ENCODE results near the gene FAM50B. TPM values are rescaled to one million over a fixed set of nuclear protein-coding genes. Genes with fewer than 3 reads are reported as not detected.

Gene FAM50B
- total and polyA plus RNA-seq, 2 of the 4 experiments (the other 2 are of a cell fraction): 4.1 to 7.4 TPM

- TF ChIP-seq ELK1 (IDR thresholded peaks at IDR 0.05; ENCODE audit: borderline replicate concordance, low read depth, low read length) (no peak), MAFK (IDR thresholded peaks at IDR 0.05; ENCODE audit: low read depth, low read length) (no peak)
Measured at GRCh38 chr6:3820563-3820962, 28.6 kb upstream of the FAM50B start (continued).

GRCh38 chr6:3822747-3823445 is 26.3 kb upstream of the FAM50B start:
- Histone ChIP-seq H2BK5ac (ENCODE audit: low read depth, low read length, poor library complexity, severe bottlenecking) (no peak overlapping the region), H4K8ac (ENCODE audit: low read depth in 2 of 2, low read length in 2 of 2) (no peak overlapping the region), H4K91ac (ENCODE audit: insufficient read depth, low read depth, low read length) (no peak overlapping the region), H2BK120ac (ENCODE audit: low read depth, low read length) (peak overlapping the region; percentile 53; the same call in 1 of the 2 replicates), H3K4ac (ENCODE audit: low read depth, low read length) (peak overlapping the region; percentile 60), H3K18ac (ENCODE audit: low read depth, low read length) (no peak overlapping the region), H3K4me1 (ENCODE audit: control insufficient read depth, insufficient read depth, low read length) (peaks cover 12% of the 10 kb centered on the region), H3K56ac (ENCODE audit: extremely low read depth, insufficient read depth, low read length) (no peak overlapping the region), H2AK5ac (ENCODE audit: low read depth, low read length) (peak overlapping the region; percentile 54), H2AK9ac (replicated peaks; ENCODE audit: low read depth, low read length, poor library complexity) (no peak overlapping the region), H3K9me1 (ENCODE audit: insufficient read depth, low read length) (peaks cover 22% of the 10 kb centered on the region), H3K9ac (ENCODE audit: low read depth, low read length) (no peak overlapping the region), H3K27ac (ENCODE audit: insufficient read depth, low read length) (no peak overlapping the region), H3K27me3 (ENCODE audit: control insufficient read depth, insufficient read depth, low read length) (no peaks in the 10 kb centered on the region), H3K79me1 (ENCODE audit: low read depth in 1 of 2, low read length in 2 of 2) (no peaks in the 10 kb centered on the region), H3K4me2 (ENCODE audit: low read depth, low read length) (no peak overlapping the region), H2BK15ac (ENCODE audit: low read depth, low read length) (0 out of 3 replicates have a peak overlapping the region, but pooled peaks have one; percentile 24), H4K5ac (ENCODE audit: low read depth, low read length) (no peak overlapping the region), H3K4me3 (ENCODE audit: insufficient read depth, low read depth, low read length) (no peak overlapping the region), H4K20me1 (ENCODE audit: insufficient read depth, low read length) (no peaks in the 10 kb centered on the region), H2BK20ac (ENCODE audit: low read depth, low read length) (no peak overlapping the region; the same call in 1 of the 2 replicates), H3K36me3 (ENCODE audit: control insufficient read depth, insufficient read depth, low read length) (no peaks in the 10 kb centered on the region), H3K23ac (ENCODE audit: low read depth, low read length) (no peak overlapping the region), H3K9me3 (ENCODE audit: control insufficient read depth, insufficient read depth, low read length) (no peaks in the 10 kb centered on the region), H2AFZ (replicated peaks; ENCODE audit: low read length, poor library complexity) (no peak overlapping the region), H3K14ac (replicated peaks; ENCODE audit: low read depth, low read length) (0 out of 2 replicates have a peak overlapping the region, but pooled peaks have one; percentile 32)
- intact Hi-C loops (cut with micrococcal nuclease): no loop called here
- in situ Hi-C loops (cut with MboI; ENCODE audit: low sequenced_read_pairs): no loop called here
- BruUV-seq (replicated peaks): no TSS peak
- 95% methylated on average over 8 of the region's 14 CpGs; no CpG with 5 or more reads in 1 of the 2 experiments for WGBS, 2 experiments (ENCODE audit: extremely low coverage in 2 of 2, insufficient read length in 1 of 2)
- DNase-seq (no peak), ATAC-seq (ENCODE audit: low read depth) (no peak)
- ChIA-PET CTCF (interaction anchor here (0.6 kb wide), 1 partner anchor 33 kb away, joined by 3 read pairs; no protein-coding TSS in a partner anchor), POLR2A (ENCODE audit: unreplicated experiment) (no interaction called here)
- dilution Hi-C loops (cut with HindIII; ENCODE audit: low sequenced_read_pairs, unreplicated experiment): no loop called here
- TF ChIP-seq USF2 (IDR thresholded peaks at IDR 0.05; ENCODE audit: low read depth, low read length): no peak
- no peak for TF ChIP-seq SMC3 (IDR thresholded peaks at IDR 0.05; ENCODE audit: low read depth, low read length)
- no peak for TF ChIP-seq RFX5 (IDR thresholded peaks at IDR 0.05; ENCODE audit: low read depth, low read length)
- no peak for TF ChIP-seq RCOR1 (IDR thresholded peaks at IDR 0.05; ENCODE audit: insufficient replicate concordance, low read length)
- no peak for TF ChIP-seq ELK1 (IDR thresholded peaks at IDR 0.05; ENCODE audit: borderline replicate concordance, low read depth, low read length)
- no peak for TF ChIP-seq MAZ (IDR thresholded peaks at IDR 0.05; ENCODE audit: borderline replicate concordance, low read depth, low read length)
- no peak for TF ChIP-seq NFE2L2 (IDR thresholded peaks at IDR 0.05; ENCODE audit: low read depth, low read length)
- TF ChIP-seq MAFK (IDR thresholded peaks at IDR 0.05; ENCODE audit: low read depth, low read length): no peak
- TF ChIP-seq BHLHE40 (IDR thresholded peaks at IDR 0.05; ENCODE audit: low read depth, low read length): no peak
- no peak for TF ChIP-seq MXI1 (IDR thresholded peaks at IDR 0.05; ENCODE audit: borderline replicate concordance, low read depth, low read length)
- TF ChIP-seq FOS (IDR thresholded peaks at IDR 0.05; ENCODE audit: low read depth, low read length): no peak

Data from IMR-90 (cell line).